Erythroblast (primary cell): ENCODE results near the gene FNBP1.

Experiments used
- GATA1 ChIP-seq: IDR thresholded peaks from 2 replicates; pipeline ENCODE4 v1.6.1; 2011; ENCODE audit warnings: low read depth, mild to moderate bottlenecking, control low read depth, low read length, moderate library complexity
- POLR2A ChIP-seq: IDR thresholded peaks from 2 replicates; pipeline ENCODE4 v1.6.1; 2011; ENCODE audit warnings: mild to moderate bottlenecking, low read length

DNA sequence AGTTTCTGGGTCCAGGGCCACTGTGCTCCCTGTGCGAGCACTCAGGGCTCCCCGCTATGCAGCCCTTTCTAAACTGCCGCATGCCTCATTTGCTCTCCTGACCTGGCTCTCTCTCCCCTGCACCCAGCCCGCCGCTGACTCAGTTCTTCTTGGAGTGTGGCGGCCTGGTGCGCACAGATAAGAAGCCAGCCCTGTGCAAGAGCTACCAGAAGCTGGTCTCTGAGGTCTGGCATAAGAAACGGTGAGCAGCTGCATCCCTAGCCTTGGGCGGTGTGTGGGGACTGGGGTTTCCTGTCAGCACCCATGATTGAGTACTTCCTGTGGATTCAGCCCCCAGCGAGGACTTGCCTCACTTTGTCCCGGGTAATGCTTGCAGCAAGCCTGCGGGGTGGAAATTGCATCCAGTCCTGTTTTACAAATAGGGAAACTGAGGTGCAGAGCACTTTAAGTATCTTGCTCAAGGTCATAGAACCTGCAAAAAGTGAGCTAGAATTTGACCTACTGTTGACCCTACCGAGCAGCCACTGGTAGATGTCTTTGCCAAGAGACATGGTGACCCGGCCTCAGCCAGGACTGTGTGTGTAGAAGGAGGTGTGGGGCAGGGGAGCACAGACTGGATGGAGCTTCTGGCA, 179.8 kb downstream of the FNBP1 start:
- TF ChIP-seq POLR2A (peak; percentile 50), GATA1 (peak; percentile 87)
